GM21447 (cell line): Measurements from ENCODE around the gene GAS2.
"Not testable (repeated sequence)": the region's sequence is repeated elsewhere in the genome, so short reads cannot be mapped to it uniquely, and the experiment has no call there.

ENCODE experiments used
- ATAC-seq: cut with Tn5 transposase; IDR thresholded peaks from one replicate; pipeline ENCODE4 v1.9.1; 2021; ENCODE audit not compliant: unreplicated experiment

Gene GAS2

DNA sequence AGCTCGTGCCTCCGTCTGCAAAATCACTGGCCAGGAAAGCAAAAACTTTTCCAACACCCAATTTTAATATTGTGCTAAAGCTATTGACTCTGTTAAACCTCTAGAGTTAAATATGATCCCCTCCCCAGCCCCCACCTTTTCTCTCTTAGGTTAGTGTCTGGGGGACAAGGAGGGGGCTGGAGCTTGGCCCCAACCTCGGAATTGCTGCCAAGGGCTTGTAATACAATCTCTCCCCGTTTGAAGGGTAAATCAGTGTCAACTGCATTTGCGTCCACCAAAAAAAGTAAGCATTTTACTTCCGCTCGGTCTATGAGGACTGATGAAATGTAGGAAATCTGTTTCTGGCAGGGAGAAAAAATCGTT, at the start of gene GAS2:
Gene GAS2, plus strand, starts transcription at position 287 of the 363 bp plus-strand sequence. CDS start 8,259 bp downstream, outside the sequence.
- ATAC-seq, result peak; percentile 14

GRCh38 chr11:22617868-22618267, 48.5 kb upstream of the GAS2 start:
- ATAC-seq, result no peak

DNA sequence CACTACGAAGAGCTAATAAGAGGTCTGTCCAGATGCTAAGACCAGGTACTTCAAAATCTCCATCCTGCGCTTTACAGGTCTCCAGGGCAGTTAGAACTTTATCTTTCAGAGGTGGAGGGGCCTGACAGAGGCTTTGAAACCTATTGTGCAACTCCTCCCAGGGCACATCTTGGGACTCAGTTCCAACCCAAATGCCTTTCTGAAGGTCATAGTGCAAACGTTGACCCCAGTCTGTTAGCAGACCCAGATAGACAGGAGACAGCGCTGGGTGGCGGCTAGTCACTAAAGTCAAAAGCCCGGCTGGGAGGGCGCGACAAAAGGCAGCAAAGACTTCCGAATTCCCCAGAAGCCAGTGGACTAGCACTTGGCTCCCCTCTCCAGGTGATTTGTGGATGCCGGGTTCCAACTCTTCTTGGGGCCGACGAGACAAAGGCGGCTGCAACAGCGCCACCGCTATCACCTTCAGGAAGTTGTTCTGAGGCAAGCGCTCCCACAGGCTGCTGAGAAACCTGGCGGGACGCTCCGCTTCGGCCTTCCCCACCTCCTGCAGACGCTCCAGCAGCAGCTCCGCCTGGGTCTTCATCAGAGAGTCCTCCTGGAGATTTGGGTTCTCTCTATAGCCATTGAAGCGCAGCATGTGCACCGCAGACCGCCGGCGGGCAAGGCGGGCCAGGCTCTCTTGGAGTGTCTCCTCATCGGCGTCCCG, 41.5 kb upstream of the GAS2 start:
- peak; percentile 54 for ATAC-seq

GRCh38 chr11:22625448-22626287, 40.7 kb upstream of the GAS2 start, which contains the start of gene FANCF:
Gene FANCF, minus strand, starts transcription at chr11:22625823. Its CDS starts 13 bp downstream, at chr11:22625810.
- peak; percentile 97 for ATAC-seq

DNA sequence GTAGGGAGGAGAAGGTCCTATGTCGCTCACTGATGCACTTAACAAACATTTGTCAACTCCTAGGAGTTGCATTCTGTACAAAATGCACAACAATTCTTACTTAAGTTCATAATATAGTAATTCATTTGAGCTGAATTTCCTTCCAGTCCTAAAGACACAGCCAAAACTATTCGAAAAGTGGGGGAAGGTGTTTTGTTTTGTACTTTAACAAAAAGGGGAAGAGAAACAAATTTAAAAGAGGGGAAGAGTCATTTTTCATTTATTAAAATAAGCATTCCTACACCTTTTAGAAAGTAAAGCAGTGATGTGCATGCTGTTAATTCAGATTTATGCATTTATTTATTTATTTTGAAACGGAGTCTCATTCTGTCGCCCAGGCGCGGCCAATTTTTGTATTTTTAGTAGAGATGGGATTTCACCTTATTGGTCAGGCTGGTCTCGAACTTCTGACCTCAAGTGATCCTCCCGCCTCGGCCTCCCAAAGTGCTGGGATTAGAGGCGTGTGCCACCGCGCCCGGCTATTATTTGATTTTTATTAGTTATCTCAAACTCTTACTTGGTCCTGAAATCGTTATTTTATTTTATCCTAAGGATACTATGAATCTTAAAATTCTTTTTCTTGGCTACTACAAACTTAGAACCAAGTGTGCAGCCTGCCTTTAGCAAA, 39.7 kb upstream of the GAS2 start:
- no peak for ATAC-seq

DNA sequence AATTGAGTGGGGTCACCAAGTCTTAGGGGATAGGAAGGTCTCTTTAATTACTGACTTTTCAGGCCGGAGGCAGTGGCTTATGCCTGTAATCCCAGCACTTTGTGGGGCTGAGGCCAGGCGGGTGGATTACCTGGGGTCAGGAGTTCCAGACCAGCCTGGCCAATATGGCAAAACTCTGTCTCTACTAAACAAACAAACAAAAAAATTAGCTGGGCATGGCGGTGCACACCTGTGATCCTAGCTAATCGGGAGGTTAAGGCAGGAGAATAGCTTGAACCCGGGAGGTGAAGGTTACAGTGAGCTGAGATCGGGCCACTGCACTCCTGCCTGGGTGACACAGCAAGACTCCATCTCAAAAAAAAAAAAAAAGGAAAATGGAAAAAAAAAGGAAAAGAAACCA, 39.0 kb upstream of the GAS2 start:
- no peak for ATAC-seq

DNA sequence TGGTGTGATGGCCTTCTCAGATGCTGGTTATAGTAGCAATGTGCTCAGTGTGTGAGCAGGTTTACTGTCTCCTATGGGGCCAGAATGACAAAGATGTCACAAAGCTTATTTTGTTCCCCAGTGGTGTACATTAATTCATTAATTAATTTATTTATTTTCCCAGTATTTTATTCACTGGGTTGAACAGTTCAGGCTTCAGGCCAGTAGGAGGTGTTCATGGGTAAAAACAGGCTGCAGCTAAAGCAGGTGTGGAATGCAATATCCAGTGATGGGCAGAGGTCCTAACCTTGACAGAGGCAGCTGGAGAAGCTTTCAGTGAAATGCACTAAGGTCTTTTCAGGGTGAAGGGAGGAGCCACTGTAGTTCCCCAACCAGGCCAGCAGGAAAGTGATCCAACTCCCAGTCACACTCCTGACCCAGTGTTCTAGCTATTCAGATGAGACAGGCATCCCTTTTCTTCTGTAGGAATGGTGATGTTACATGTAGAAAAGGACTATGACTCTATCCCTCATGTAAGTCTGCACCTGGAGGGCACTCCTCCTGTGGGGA, 33.0 kb upstream of the GAS2 start:
- ATAC-seq, result no peak

- ATAC-seq, result no peak
Observed at GRCh38 chr11:22634897-22635629, 31.3 kb upstream of the GAS2 start.

- ATAC-seq, result no peak
Observed at GRCh38 chr11:22635689-22636088, 30.7 kb upstream of the GAS2 start.

DNA sequence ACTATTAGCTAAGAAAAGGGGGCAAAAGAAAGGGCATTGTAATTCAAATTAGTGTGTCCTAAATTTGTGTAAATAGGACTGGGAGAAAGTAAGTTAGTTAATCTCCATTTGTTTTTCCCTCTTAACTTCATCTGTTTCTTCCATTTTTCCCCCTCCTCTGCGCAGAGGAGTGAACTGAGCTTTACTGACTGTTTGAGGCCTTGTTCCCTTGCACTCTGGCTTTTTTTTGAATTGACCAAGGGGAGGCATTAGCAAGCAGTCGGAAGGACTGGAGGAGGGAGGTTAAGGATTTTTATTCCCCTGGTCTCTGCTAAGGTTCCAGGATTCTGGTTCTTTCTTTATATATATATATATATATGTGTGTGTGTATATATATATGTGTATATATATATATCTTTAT, 25.5 kb upstream of the GAS2 start:
- no peak for ATAC-seq

- no peak for ATAC-seq
Observed at GRCh38 chr11:22641559-22641958, 24.9 kb upstream of the GAS2 start.

DNA sequence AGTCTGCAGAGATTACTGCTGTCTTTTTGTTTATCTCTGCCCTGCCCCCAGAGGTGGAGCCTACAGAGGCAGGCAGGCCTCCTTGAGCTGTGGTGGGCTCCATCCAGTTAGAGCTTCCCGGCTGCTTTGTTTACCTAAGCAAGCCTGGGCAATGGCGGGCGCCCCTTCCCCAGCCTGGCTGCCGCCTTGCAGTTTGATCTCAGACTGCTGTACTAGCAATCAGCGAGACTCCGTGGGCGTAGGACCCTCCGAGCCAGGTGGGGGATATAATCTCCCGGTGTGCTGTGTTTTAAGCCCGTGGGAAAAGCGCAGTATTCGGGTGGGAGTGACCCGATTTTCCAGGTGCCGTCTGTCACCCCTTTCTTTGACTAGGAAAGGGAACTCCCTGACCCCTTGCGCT, 14.1 kb upstream of the GAS2 start:
- not testable (repeated sequence) for ATAC-seq

- ATAC-seq, result no peak
Observed at GRCh38 chr11:22656130-22656529, 10.3 kb upstream of the GAS2 start.

GRCh38 chr11:22657101-22657694, 9.2 kb upstream of the GAS2 start:
- peak; percentile 97 for ATAC-seq

- no peak for ATAC-seq
Observed at GRCh38 chr11:22659783-22660182, 6.6 kb upstream of the GAS2 start.

DNA sequence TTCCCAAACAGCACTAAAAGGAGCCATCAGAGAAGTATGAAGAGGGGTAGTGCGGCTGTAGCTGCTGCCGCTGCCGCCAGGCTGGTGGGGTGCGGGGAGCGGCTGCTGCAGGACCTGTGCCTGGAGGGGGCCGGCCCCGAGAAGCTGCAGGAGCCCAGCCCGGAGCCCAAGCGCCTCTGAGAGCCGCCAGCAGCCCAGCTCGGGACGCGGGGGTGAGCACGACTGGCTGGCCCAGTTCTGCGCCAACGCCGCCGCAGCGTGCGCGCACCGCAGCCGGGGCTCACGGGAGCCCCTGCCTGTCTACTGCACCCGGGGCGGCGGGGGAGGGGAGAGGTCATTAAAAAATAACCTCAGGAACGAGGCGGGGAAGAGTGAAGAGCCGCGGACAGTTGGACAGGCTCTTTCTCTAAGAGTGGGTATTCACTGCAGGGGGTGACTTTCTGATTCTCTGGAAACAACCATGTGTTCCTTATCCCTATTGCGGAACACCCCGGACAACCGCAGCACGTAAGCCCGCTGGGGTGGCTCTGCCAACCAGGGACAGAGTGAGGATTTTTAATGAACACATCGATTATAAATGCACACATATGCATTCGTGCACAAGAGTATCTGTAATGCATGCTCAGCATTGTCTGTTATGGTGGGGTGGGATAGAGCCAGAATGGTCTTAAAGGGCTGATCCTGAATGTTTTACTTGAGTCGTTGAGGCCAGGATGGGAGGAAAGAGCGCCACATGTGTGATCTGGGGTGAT, 453 bp downstream of the GAS2 start:
- ATAC-seq, result peak; percentile 38

DNA sequence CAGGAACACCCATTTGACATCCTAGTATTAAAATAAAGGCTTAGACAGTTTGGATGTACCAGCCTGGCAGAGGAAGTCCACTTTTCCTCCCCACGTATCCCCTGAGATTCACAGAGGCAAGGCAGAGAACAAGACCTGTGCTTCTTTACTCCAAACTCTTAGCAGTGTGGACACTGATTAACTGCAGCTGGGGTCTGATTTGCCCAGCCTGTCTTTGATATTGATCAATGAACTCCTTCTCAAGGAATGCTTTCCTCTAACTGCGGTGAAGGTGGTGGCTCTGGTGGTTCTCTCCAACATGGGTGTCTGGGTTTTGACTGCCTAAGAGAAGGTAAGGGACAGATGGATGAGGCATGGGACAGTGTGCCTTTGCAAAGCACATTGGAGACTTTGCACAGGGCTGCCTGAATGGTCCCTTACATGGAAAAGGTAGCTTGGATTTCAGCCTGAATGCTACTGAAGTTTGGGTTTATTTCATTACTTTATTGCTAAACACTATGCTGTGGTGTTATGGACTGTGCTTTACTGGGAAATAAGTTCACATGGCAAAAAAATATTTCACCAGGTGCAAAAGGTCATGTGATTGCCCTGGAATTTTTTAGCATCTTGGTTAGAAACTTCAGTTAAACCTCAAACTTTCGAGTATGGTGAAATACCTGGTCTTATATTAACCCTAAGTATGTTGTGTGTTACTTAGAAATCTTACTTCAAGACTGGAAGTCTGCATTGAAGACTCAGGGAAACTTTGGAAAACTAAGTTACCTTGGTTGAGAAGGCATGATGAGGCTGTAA, 1.8 kb downstream of the GAS2 start:
- peak; percentile 40 for ATAC-seq

- ATAC-seq, result no peak
Observed at GRCh38 chr11:22669368-22669767, 3.0 kb downstream of the GAS2 start.

DNA sequence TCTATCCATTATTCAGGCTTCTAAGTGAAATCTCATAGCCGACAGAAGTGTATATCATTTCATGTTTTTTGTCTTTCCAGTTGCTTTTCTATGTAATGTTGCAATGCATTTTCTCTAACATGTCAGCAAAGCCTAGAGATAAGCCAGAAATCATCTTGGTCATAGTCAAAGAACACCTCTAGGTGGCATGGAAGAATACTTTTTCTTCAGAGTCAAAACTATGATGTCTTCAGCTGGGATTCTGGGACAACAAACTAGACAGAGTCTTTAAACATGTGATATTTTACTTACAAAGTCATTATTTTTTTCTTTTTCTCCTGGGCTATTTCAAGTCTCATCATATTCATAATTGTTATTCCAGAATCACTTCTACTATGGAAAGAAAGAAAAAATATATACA, 4.4 kb downstream of the GAS2 start:
- peak; percentile 46 for ATAC-seq
